Embryonic facial prominence (tissue), 1 donor: ENCODE results near the gene TAB2.

Experiments used
- DNase-seq: peaks from one replicate; pipeline ENCODE4 v3.0.0-alpha.2; 2016; ENCODE audit errors: extremely low spot score

TAB2 gene

GRCh38 chr6:149414009-149414408, 96.5 kb downstream of the TAB2 start:
- DNase-seq, result no peak

- DNase-seq, result no peak
Observed at GRCh38 chr6:149414821-149415220, 97.3 kb downstream of the TAB2 start.

GRCh38 chr6:149419696-149420404, 102.3 kb downstream of the TAB2 start:
- DNase-seq, result no peak

- no peak for DNase-seq
Observed at GRCh38 chr6:149421132-149421531, 103.6 kb downstream of the TAB2 start.

- DNase-seq, result no peak
Observed at GRCh38 chr6:149422581-149422980, 105.1 kb downstream of the TAB2 start.

- DNase-seq, result no peak
Observed at GRCh38 chr6:149423964-149424440, 106.5 kb downstream of the TAB2 start.

GRCh38 chr6:149425224-149425623, 107.7 kb downstream of the TAB2 start:
- DNase-seq, result no peak

GRCh38 chr6:149425754-149426153, 108.2 kb downstream of the TAB2 start:
- DNase-seq, result no peak

GRCh38 chr6:149428606-149429005, 111.1 kb downstream of the TAB2 start:
- no peak for DNase-seq

GRCh38 chr6:149429427-149430360, 112.2 kb downstream of the TAB2 start:
- DNase-seq, result no peak

- DNase-seq, result no peak
Observed at GRCh38 chr6:149431905-149432775, 114.6 kb downstream of the TAB2 start.

GRCh38 chr6:149433405-149433804, 115.9 kb downstream of the TAB2 start:
- DNase-seq, result no peak

- DNase-seq, result no peak
Observed at GRCh38 chr6:149433881-149434280, 116.4 kb downstream of the TAB2 start.

GRCh38 chr6:149435919-149436586, 118.5 kb downstream of the TAB2 start:
- no peak for DNase-seq

GRCh38 chr6:149436647-149437046, 119.1 kb downstream of the TAB2 start:
- DNase-seq, result no peak

- no peak for DNase-seq
Observed at GRCh38 chr6:149437212-149437611, 119.7 kb downstream of the TAB2 start.

GRCh38 chr6:149438855-149439254, 121.3 kb downstream of the TAB2 start:
- no peak for DNase-seq

GRCh38 chr6:149439626-149440025, 122.1 kb downstream of the TAB2 start:
- no peak for DNase-seq

- no peak for DNase-seq
Observed at GRCh38 chr6:149440735-149441671, 123.5 kb downstream of the TAB2 start.

- no peak for DNase-seq
Observed at GRCh38 chr6:149441740-149442139, 124.2 kb downstream of the TAB2 start.
